GM13977 (cell line): ENCODE measurements around the gene CDC42BPA.
"Not testable (repeated sequence)": the region's sequence is repeated elsewhere in the genome, so short reads cannot be mapped to it uniquely, and the experiment has no call there.

ENCODE experiments used
- DNase-seq: peaks from one replicate; pipeline ENCODE4 v3.0.0; 2012; ENCODE audit warnings: low spot score
- in situ Hi-C: fragments of 300-500 bp; cut with MboI; formaldehyde crosslinking; loops from one replicate; pipeline ENCODE4 v1.12.0; 2022; ENCODE audit warnings: low sequenced_read_pairs, low pct_unique_long_range_greater_than_20kb, mixed read lengths, inconsistent platforms; ENCODE audit not compliant: unreplicated experiment
- TF ChIP-seq, protein P1 (sequence below): IDR thresholded peaks from 2 replicates; pipeline ENCODE4 v1.5.1; 2012; ENCODE audit warnings: mild to moderate bottlenecking, control low read depth; ENCODE audit not compliant: insufficient read depth; ENCODE audit errors: extremely low read depth, missing control alignments

The CDC42BPA gene

DNA sequence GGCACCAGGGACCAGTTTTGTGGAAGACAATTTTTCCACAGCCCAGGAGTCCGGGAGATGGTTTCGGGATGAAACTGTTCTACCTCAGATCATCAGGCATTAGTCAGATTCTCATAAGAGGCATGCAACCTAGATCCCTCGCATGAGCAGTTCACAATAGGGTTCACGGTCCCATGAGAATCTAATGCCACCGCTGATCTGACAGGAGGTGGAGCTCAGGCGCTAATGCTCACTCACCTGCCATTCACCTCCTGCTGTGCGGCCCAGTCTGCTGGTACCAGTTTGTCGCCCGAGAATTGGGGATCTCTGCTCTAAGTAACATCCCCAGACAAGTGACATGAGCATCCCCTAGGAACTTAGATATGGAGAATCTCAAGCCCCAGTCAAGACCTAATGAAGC lies 197.5 kb downstream of the CDC42BPA start:
- DNase-seq, result no peak
- TF ChIP-seq, protein P1, sequence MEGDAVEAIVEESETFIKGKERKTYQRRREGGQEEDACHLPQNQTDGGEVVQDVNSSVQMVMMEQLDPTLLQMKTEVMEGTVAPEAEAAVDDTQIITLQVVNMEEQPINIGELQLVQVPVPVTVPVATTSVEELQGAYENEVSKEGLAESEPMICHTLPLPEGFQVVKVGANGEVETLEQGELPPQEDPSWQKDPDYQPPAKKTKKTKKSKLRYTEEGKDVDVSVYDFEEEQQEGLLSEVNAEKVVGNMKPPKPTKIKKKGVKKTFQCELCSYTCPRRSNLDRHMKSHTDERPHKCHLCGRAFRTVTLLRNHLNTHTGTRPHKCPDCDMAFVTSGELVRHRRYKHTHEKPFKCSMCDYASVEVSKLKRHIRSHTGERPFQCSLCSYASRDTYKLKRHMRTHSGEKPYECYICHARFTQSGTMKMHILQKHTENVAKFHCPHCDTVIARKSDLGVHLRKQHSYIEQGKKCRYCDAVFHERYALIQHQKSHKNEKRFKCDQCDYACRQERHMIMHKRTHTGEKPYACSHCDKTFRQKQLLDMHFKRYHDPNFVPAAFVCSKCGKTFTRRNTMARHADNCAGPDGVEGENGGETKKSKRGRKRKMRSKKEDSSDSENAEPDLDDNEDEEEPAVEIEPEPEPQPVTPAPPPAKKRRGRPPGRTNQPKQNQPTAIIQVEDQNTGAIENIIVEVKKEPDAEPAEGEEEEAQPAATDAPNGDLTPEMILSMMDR, result no peak
- in situ Hi-C loops, result no loop called here

DNA sequence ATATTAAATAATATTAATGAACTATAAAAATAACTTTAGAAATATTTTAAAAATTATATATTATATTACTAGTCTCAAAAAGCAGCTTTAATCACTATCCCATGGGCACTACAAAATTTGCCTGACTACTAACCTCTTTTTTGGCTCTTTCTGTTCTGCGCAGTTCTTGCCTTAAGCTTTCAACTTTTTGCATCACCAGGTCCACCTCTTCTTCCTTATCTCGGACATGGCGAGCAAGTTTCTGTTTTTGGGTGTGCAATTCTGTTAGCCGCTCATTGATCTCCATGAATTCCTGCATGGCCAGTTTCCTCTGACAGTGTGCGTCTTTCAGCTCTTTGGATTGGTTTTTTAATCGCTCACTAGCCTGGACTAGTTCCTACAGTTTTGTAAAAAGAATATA lies 205.8 kb downstream of the CDC42BPA start:
- no peak for DNase-seq
- TF ChIP-seq, protein P1, result no peak
- in situ Hi-C loops, result no loop called here

DNA sequence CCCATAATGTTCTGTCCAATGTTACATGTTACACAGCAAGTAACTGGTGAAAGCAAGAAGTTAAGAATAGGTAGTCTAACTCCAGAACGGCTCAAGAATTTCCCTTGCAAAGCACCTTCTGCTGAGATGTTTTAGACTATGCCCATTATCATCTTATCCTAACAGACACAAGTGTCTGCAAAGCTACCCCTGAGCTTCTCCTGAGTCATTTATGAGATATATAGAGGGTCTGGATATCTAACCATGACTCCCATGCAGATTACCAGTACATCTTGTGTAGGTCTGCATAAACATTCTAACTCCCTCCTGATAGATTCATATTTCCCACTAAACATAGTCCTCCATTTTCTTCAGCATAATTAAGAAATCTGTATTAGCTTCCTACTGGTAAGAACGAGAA lies 206.5 kb downstream of the CDC42BPA start:
- TF ChIP-seq, protein P1, result no peak
- in situ Hi-C loops, result no loop called here
- DNase-seq, result no peak

DNA sequence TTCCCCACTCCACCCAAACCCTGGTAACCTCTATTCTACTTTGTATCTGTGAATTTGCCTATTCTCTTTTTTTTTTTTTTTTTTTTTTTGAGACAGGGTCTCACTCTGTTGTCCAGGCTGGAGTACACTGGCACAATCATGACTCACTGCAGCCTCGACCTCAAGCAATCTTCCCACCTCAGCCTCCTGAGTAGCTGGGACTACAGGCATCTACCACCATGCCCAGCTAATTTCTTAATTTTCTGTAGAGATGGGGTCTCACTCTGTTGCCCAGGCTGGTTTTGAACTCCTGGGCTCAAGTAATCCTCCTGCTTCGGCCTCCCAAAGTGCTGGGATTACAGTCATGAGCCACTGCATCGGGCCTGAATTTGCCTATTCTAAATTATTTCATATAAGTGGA lies 213.0 kb downstream of the CDC42BPA start:
- in situ Hi-C loops, DNase-seq: not testable (repeated sequence)

DNA sequence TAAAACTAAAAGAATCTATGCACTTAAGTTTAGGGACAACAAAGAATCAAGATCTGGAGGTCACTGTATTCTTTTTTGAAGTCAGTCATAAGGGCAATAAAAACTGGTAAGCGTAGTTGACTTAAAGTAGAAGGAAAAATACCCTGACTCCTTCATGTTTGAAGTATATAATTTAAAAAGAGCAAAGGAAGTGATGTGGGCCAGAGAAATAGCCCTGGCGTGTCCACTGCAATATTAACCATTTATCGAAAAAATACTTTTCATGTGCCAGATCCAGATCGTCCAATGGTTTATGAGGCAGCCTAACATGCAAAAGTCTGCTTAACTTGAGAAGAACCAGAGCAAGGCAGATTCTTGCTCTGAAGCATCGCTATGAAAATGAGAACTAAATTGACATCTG lies 216.2 kb downstream of the CDC42BPA start:
- in situ Hi-C loops, result no loop called here
- no peak for DNase-seq
- TF ChIP-seq, protein P1, result no peak

DNA sequence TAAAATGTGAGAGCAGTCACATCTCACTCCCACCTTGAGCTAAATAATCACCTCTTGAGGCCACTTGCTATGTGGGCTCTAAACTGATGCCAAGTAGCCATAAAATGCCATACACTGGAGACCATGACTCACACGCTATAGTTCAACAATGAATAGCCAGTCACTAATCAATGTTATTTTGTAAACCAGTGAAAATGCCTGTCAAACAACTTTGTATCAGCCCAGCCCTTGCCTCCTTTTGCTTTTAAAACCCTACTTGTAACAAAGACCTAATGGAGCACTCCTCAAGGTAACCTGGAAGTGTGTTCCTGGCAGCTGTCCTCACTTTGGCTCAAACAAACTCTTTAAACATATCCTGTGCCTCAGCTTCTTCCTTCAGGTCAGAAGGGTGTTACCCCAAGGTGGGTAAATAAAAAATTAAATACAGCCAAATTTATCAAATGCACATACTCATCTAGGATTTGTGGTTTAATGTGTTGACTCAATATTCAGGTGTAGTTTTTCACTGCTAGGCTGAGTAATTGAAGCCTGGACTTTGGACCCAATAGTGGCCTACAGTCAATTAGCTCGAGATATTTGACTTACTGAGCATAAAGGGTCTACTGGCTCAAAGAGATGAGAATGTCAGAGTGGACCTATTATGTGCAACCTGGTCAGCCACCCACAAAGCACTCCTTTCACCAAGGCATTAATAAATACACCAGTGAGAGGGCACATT lies 223.9 kb downstream of the CDC42BPA start:
- TF ChIP-seq, protein P1, result no peak
- DNase-seq, result no peak
- in situ Hi-C loops, result no loop called here

DNA sequence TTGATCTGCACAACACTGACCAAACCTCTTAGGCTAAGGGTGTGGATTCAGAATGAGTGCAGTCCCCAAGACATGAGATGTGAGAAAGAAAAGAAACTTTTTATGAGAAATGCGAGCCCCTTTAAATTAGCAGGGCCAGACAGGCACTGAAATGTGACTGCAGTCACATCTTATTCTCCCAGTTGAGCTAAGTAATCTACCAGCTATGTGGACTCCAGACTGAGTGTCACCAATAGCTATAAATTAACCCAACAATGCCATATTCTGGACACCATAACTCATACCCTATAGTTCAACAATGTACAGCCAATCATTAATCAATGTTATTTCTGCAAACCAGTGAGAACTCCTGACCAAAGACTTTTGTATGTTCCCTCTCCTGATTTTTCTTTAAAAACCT lies 225.0 kb downstream of the CDC42BPA start:
- in situ Hi-C loops, result no loop called here
- TF ChIP-seq, protein P1, result no peak

More for the DNA sequence above, 225.0 kb downstream of the CDC42BPA start:
- DNase-seq, result no peak
